OCI-LY7 (cell line): ENCODE results near the gene ADAMTS6.

ENCODE experiments used
- EZH2phosphoT487 ChIP-seq: fragments of 200-600 bp; sonication (generic); IDR thresholded peaks from 2 replicates; pipeline ENCODE4 v1.6.1; 2018; ENCODE audit warnings: low read depth, borderline replicate concordance, mild to moderate bottlenecking, mixed run types, antibody characterized with exemption, low read length, moderate library complexity, mixed read lengths
- TF ChIP-seq, protein P1 (sequence below): fragments of 200-600 bp; sonication (generic); conservative IDR thresholded peaks from 2 replicates; pipeline ENCODE4 v1.5.1; 2014; ENCODE audit warnings: mild to moderate bottlenecking, antibody characterized with exemption, low read length, moderate library complexity, mixed read lengths

DNA sequence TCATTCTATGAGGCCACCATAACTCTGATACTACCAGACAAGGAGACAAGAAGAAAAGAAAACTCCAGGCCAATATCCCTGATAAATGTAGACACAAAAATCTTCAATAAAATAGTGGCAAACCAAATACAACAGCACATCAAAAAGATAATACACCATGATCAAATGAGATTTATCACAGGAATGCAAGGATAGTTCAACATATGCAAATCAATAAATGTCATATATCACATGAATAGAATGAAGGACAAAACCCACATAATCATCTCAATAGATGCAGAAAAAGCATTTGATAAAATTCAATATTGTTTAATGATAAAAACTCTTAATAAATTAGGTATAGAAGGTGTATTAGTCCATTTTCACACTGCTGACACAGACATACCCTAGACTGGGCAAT is 139.9 kb downstream of the ADAMTS6 start:
- TF ChIP-seq, protein P1, sequence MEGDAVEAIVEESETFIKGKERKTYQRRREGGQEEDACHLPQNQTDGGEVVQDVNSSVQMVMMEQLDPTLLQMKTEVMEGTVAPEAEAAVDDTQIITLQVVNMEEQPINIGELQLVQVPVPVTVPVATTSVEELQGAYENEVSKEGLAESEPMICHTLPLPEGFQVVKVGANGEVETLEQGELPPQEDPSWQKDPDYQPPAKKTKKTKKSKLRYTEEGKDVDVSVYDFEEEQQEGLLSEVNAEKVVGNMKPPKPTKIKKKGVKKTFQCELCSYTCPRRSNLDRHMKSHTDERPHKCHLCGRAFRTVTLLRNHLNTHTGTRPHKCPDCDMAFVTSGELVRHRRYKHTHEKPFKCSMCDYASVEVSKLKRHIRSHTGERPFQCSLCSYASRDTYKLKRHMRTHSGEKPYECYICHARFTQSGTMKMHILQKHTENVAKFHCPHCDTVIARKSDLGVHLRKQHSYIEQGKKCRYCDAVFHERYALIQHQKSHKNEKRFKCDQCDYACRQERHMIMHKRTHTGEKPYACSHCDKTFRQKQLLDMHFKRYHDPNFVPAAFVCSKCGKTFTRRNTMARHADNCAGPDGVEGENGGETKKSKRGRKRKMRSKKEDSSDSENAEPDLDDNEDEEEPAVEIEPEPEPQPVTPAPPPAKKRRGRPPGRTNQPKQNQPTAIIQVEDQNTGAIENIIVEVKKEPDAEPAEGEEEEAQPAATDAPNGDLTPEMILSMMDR: no peak
- no peak for TF ChIP-seq EZH2phosphoT487
